Fibroblast of skin of left quadriceps (primary cell): ENCODE data around the gene COL19A1.
"Not testable (repeated sequence)": the region's sequence is repeated elsewhere in the genome, so short reads cannot be mapped to it uniquely, and the experiment has no call there.

Source experiments
- DNase-seq, 2 experiments: peaks; one replicate each; pipeline ENCODE4 v3.0.0-alpha.2; 2013; ENCODE audit warnings: low read depth in 2 of 2

The COL19A1 gene

GRCh38 chr6:69866351-69866769 lies at the start of gene COL19A1:
COL19A1 (plus strand) TSS chr6:69866556; CDS start chr6:69879568, 13,012 bp downstream.
- no peak for DNase-seq

- DNase-seq, result no peak
These were observed 49.8 kb upstream of the COL19A1 start for GRCh38 chr6:69816569-69816968.

- no peak for DNase-seq
These were observed 49.0 kb upstream of the COL19A1 start for GRCh38 chr6:69817358-69817757.

GRCh38 chr6:69818223-69818930 lies 48.0 kb upstream of the COL19A1 start:
- no peak for DNase-seq

- no peak for DNase-seq
These were observed 47.2 kb upstream of the COL19A1 start for GRCh38 chr6:69819138-69819537.

GRCh38 chr6:69820018-69820417 lies 46.3 kb upstream of the COL19A1 start:
- no peak for DNase-seq

- no peak for DNase-seq
These were observed 45.9 kb upstream of the COL19A1 start for GRCh38 chr6:69820438-69820837.

- not testable (repeated sequence) for DNase-seq
These were observed 42.0 kb upstream of the COL19A1 start for GRCh38 chr6:69824355-69824754.

- DNase-seq, result peak; percentile 15 to 21
These were observed 40.5 kb upstream of the COL19A1 start for GRCh38 chr6:69825904-69826303.

GRCh38 chr6:69827276-69827893 lies 39.0 kb upstream of the COL19A1 start:
- peak; percentile 16 to 34 for DNase-seq

- DNase-seq, result no peak
These were observed 33.8 kb upstream of the COL19A1 start for GRCh38 chr6:69832558-69832957.

GRCh38 chr6:69835414-69836179 lies 30.8 kb upstream of the COL19A1 start:
- peak; percentile 49 to 53 for DNase-seq

GRCh38 chr6:69841862-69842261 lies 24.5 kb upstream of the COL19A1 start:
- DNase-seq, result no peak

GRCh38 chr6:69843189-69843588 lies 23.2 kb upstream of the COL19A1 start:
- no peak for DNase-seq

- DNase-seq, result no peak
These were observed 20.0 kb upstream of the COL19A1 start for GRCh38 chr6:69846312-69846711.

- no peak for DNase-seq
These were observed 19.4 kb upstream of the COL19A1 start for GRCh38 chr6:69846770-69847491.

- DNase-seq, result no peak
These were observed 18.9 kb upstream of the COL19A1 start for GRCh38 chr6:69847492-69847788.

- DNase-seq, result no peak
These were observed 17.8 kb upstream of the COL19A1 start for GRCh38 chr6:69848552-69848951.

- no peak for DNase-seq
These were observed 13.7 kb upstream of the COL19A1 start for GRCh38 chr6:69852706-69853105.

- DNase-seq, result no peak
These were observed 4.4 kb upstream of the COL19A1 start for GRCh38 chr6:69861986-69862385.

GRCh38 chr6:69863766-69864165 lies 2.6 kb upstream of the COL19A1 start:
- DNase-seq, result no peak

- DNase-seq, result peak; percentile 59 to 62
These were observed 1.2 kb upstream of the COL19A1 start for GRCh38 chr6:69865126-69865525.
